Measurements from ENCODE around the gene SGMS1. TPM values are rescaled to one million over a fixed set of nuclear protein-coding genes. Genes with fewer than 3 reads are reported as not detected.
"Not testable (repeated sequence)": the region's sequence is repeated elsewhere in the genome, so short reads cannot be mapped to it uniquely, and the experiment has no call there.

Gene SGMS1
- total RNA-seq, 1 experiment from 2014 or later, result 20.4 TPM

DNA sequence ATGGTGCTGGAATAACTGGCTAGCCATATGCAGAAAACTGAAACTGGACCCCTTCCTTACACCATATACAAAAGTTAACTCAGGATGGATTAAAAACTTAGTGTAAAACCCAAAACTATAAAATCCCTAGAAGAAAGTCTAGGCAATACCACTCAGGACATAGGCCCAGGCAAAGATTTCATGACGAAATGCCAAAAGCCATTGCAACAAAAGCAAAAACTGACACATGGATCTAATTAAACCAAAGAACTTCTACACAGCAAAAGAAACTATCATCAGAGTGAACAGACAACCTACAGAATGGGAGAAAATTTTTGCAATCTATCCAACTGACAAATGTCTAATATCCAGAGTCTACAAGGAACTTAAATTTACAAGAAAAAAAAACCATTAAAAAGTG lies 75.3 kb downstream of the SGMS1 start:
- not testable (repeated sequence) for H3K27me3 ChIP-seq (ENCODE audit: insufficient read depth, low read length); H2BK5ac ChIP-seq (ENCODE audit: insufficient read length, low read length); H3K4me2 ChIP-seq (ENCODE audit: insufficient read depth, insufficient read length, low read length); H3T11ph ChIP-seq (ENCODE audit: low read length); H3K9me3 ChIP-seq (ENCODE audit: control insufficient read depth, low read depth, low read length); H3K23me2 ChIP-seq (ENCODE audit: insufficient read length, low read depth, low read length, poor library complexity, severe bottlenecking); H4K8ac ChIP-seq (replicated peaks; ENCODE audit: insufficient read length, low read depth, low read length); H3K79me1 ChIP-seq (ENCODE audit: insufficient read depth, low read depth, low read length, poor library complexity, severe bottlenecking); H3K27ac ChIP-seq (ENCODE audit: insufficient read length, low read depth, low read length); H3K23ac ChIP-seq (ENCODE audit: insufficient read length, low read depth, low read length); H3K14ac ChIP-seq (ENCODE audit: insufficient read depth, low read length); H4K5ac ChIP-seq (ENCODE audit: insufficient read length, low read depth, low read length); H3K27me3 Mint-ChIP-seq (ENCODE audit: low read depth); H2BK20ac ChIP-seq (ENCODE audit: low read depth, low read length, poor library complexity, severe bottlenecking); DNase-seq; H3K4me3 Mint-ChIP-seq; H2AFZ ChIP-seq (ENCODE audit: low read length); H3K79me2 ChIP-seq (ENCODE audit: insufficient read depth, low read length); H3K4ac ChIP-seq (ENCODE audit: low read depth, low read length); H2AK5ac ChIP-seq (ENCODE audit: insufficient read length, low read length); H2BK120ac ChIP-seq (ENCODE audit: low read depth, low read length, poor library complexity, severe bottlenecking); H3K18ac ChIP-seq (ENCODE audit: insufficient read length, low read depth, low read length); H2BK15ac ChIP-seq (ENCODE audit: low read depth, low read length); H3K9ac ChIP-seq (ENCODE audit: extremely low read depth, insufficient read length, low read length); H3K56ac ChIP-seq (ENCODE audit: insufficient read length, low read depth, low read length); H2BK12ac ChIP-seq (ENCODE audit: insufficient read length, low read depth, low read length); H4K20me1 ChIP-seq (ENCODE audit: control insufficient read depth, insufficient read depth, insufficient read length); H4K91ac ChIP-seq (ENCODE audit: insufficient read length, low read depth, low read length)
- Mint-ChIP-seq H3K9me3 (peaks cover 6 to 17% of the 10 kb centered on the region in 2 experiments; a peak in 4 of 5 replicates), H3K4me1 (peaks cover 41 to 45% of the 10 kb centered on the region in 2 experiments), H3K36me3 (ENCODE audit: insufficient read depth in 1 of 3, low read depth in 3 of 3) (peaks cover 0 to 28% (median 9%) of the 10 kb centered on the region in 3 experiments; a peak in 4 of 7 replicates), H3K27ac (peak overlapping the region in 1 of 3 experiments; percentile 30; a peak in 1 of 7 replicates)
- peaks cover 11% of the 10 kb centered on the region; the same call in 1 of the 2 replicates for H3K4me1 ChIP-seq (ENCODE audit: insufficient read depth, low read length)
- WGBS (ENCODE audit: extremely low coverage, insufficient read length, low lambda C conversion rate), result no CpG with 5 or more reads among the region's 1 CpG

DNA sequence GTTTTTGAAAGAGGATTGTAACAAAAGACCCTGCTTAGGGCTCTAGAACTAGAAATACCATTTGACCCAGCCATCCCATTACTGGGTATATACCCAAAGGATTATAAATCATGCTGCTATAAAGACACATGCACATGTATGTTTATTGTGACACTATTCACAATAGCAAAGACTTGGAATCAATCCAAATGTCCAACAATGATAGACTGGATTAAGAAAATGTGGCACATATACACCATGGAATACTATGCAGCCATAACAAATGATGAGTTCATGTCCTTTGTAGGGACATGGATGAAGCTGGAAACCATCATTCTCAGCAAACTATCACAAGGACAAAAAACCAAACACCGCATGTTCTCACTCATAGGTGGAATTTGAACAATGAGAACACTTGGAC lies 77.5 kb downstream of the SGMS1 start:
- H4K91ac ChIP-seq (ENCODE audit: insufficient read length, low read depth, low read length); H3K56ac ChIP-seq (ENCODE audit: insufficient read length, low read depth, low read length); H3K9me3 ChIP-seq (ENCODE audit: control insufficient read depth, low read depth, low read length); H3K79me1 ChIP-seq (ENCODE audit: insufficient read depth, low read depth, low read length, poor library complexity, severe bottlenecking); H4K20me1 ChIP-seq (ENCODE audit: control insufficient read depth, insufficient read depth, insufficient read length); H2AK5ac ChIP-seq (ENCODE audit: insufficient read length, low read length); H3K23me2 ChIP-seq (ENCODE audit: insufficient read length, low read depth, low read length, poor library complexity, severe bottlenecking); H2BK20ac ChIP-seq (ENCODE audit: low read depth, low read length, poor library complexity, severe bottlenecking); H3K4me2 ChIP-seq (ENCODE audit: insufficient read depth, insufficient read length, low read length); H2BK5ac ChIP-seq (ENCODE audit: insufficient read length, low read length); H3K27ac Mint-ChIP-seq; H3K27ac ChIP-seq (ENCODE audit: insufficient read length, low read depth, low read length); H3K27me3 Mint-ChIP-seq (ENCODE audit: low read depth); H2BK120ac ChIP-seq (ENCODE audit: low read depth, low read length, poor library complexity, severe bottlenecking); H3K9ac ChIP-seq (ENCODE audit: extremely low read depth, insufficient read length, low read length); H2AFZ ChIP-seq (ENCODE audit: low read length); H3K79me2 ChIP-seq (ENCODE audit: insufficient read depth, low read length); H3T11ph ChIP-seq (ENCODE audit: low read length); H3K4ac ChIP-seq (ENCODE audit: low read depth, low read length); H3K18ac ChIP-seq (ENCODE audit: insufficient read length, low read depth, low read length); H2BK15ac ChIP-seq (ENCODE audit: low read depth, low read length); H4K8ac ChIP-seq (replicated peaks; ENCODE audit: insufficient read length, low read depth, low read length); H3K23ac ChIP-seq (ENCODE audit: insufficient read length, low read depth, low read length); H4K5ac ChIP-seq (ENCODE audit: insufficient read length, low read depth, low read length); DNase-seq; H3K4me3 Mint-ChIP-seq; H3K27me3 ChIP-seq (ENCODE audit: insufficient read depth, low read length); H3K14ac ChIP-seq (ENCODE audit: insufficient read depth, low read length); H2BK12ac ChIP-seq (ENCODE audit: insufficient read length, low read depth, low read length): not testable (repeated sequence)
- peaks cover 13% of the 10 kb centered on the region; the same call in 1 of the 2 replicates for H3K4me1 ChIP-seq (ENCODE audit: insufficient read depth, low read length)
- H3K4me1 Mint-ChIP-seq, result peaks cover 39 to 41% of the 10 kb centered on the region in 2 experiments
- peaks cover 6 to 17% of the 10 kb centered on the region in 2 experiments; a peak in 4 of 5 replicates for H3K9me3 Mint-ChIP-seq
- H3K36me3 Mint-ChIP-seq (ENCODE audit: insufficient read depth in 1 of 3, low read depth in 3 of 3), result peaks cover 0 to 28% (median 9%) of the 10 kb centered on the region in 3 experiments; a peak in 4 of 7 replicates
- WGBS (ENCODE audit: extremely low coverage, insufficient read length, low lambda C conversion rate), result no CpG with 5 or more reads among the region's 1 CpG
